HepG2 (cell line): ENCODE measurements around the gene STUB1. TPM values are rescaled to one million over a fixed set of nuclear protein-coding genes. Genes with fewer than 3 reads are reported as not detected.

ENCODE experiments used
- AKNA ChIP-seq: sonication (generic); formaldehyde crosslinking; IDR thresholded peaks from 2 replicates; pipeline ENCODE4 v1.4.0; 2020; ENCODE audit warnings: missing genetic modification reagents, borderline replicate concordance
- DR1 ChIP-seq: sonication (generic); formaldehyde crosslinking; IDR thresholded peaks from 2 replicates; pipeline ENCODE4 v1.8.0; 2021; ENCODE audit warnings: mild to moderate bottlenecking, missing genetic modification reagents, inconsistent platforms
- KLF16 ChIP-seq, 2 experiments: sonication (generic) in 1 of 2; formaldehyde crosslinking in 1 of 2; IDR thresholded peaks; 2 replicates each; pipeline versions ENCODE4 v1.6.1 to v1.8.0; 2016 to 2023; ENCODE audit warnings: missing genetic modification reagents in 2 of 2, missing compliant biosample characterization in 1 of 2
- MEIS2 ChIP-seq: sonication (generic); formaldehyde crosslinking; IDR thresholded peaks from 2 replicates; pipeline ENCODE4 v1.9.0; 2021; ENCODE audit warnings: mild to moderate bottlenecking, missing genetic modification reagents
- NBN ChIP-seq: fragments of 450-650 bp; conservative IDR thresholded peaks from 2 replicates; pipeline ENCODE4 v1.6.1; 2017
- NCOA2 ChIP-seq: sonication (generic); formaldehyde crosslinking; IDR thresholded peaks from 2 replicates; pipeline ENCODE4 v1.8.0; 2022; ENCODE audit warnings: inconsistent platforms
- POLR2AphosphoS2 ChIP-seq: IDR thresholded peaks from 2 replicates; pipeline ENCODE4 v1.6.1; 2011; ENCODE audit warnings: low read depth, low read length, improper control_type of control experiment
- RBFOX2 ChIP-seq: fragments of 200-400 bp; formaldehyde crosslinking; IDR thresholded peaks from 2 replicates; pipeline ENCODE4 v1.6.1; 2017; ENCODE audit warnings: low read depth, mild to moderate bottlenecking, low read length
- SMYD3 ChIP-seq: sonication (generic); formaldehyde crosslinking; IDR thresholded peaks from 2 replicates; pipeline ENCODE4 v1.8.1; 2023; ENCODE audit warnings: mild to moderate bottlenecking, missing genetic modification reagents
- SPEN ChIP-seq: sonication (generic); formaldehyde crosslinking; IDR thresholded peaks from 2 replicates; pipeline ENCODE4 v1.5.1; 2020; ENCODE audit warnings: low read depth, mild to moderate bottlenecking, missing genetic modification reagents
- STAT5B ChIP-seq: sonication (generic); formaldehyde crosslinking; IDR thresholded peaks from 2 replicates; pipeline ENCODE4 v1.4.0; 2020; ENCODE audit warnings: missing genetic modification reagents
- TEAD2 ChIP-seq: sonication (generic); formaldehyde crosslinking; IDR thresholded peaks from 2 replicates; pipeline ENCODE4 v1.9.0; 2021; ENCODE audit warnings: missing genetic modification reagents
- TRAFD1 ChIP-seq: sonication (generic); formaldehyde crosslinking; IDR thresholded peaks from 2 replicates; pipeline ENCODE4 v1.5.1; 2020; ENCODE audit warnings: missing genetic modification reagents, mild to moderate bottlenecking, borderline replicate concordance
- U2AF2 ChIP-seq: fragments of 200-400 bp; formaldehyde crosslinking; IDR thresholded peaks from 2 replicates; pipeline ENCODE4 v1.6.1; 2017; ENCODE audit warnings: low read depth, mild to moderate bottlenecking, low read length
- ZNF20 ChIP-seq: sonication (generic); formaldehyde crosslinking; IDR thresholded peaks from 2 replicates; pipeline ENCODE4 v1.4.0; 2020; ENCODE audit warnings: mild to moderate bottlenecking, moderate library complexity, missing genetic modification reagents
- ZNF513 ChIP-seq: sonication (generic); formaldehyde crosslinking; conservative IDR thresholded peaks from 2 replicates; pipeline ENCODE4 v1.5.0; 2020; ENCODE audit warnings: missing genetic modification reagents
- ZNF577 ChIP-seq: sonication (generic); formaldehyde crosslinking; IDR thresholded peaks from 2 replicates; pipeline ENCODE4 v1.4.0; 2020; ENCODE audit warnings: mild to moderate bottlenecking, low read depth, missing genetic modification reagents, borderline replicate concordance
- ZNF672 ChIP-seq: sonication (generic); formaldehyde crosslinking; IDR thresholded peaks from 2 replicates; pipeline ENCODE4 v1.8.1; 2022; ENCODE audit warnings: missing genetic modification reagents
- ZNF766 ChIP-seq: sonication (generic); formaldehyde crosslinking; IDR thresholded peaks from 2 replicates; pipeline ENCODE4 v1.5.0; 2020; ENCODE audit warnings: missing genetic modification reagents, borderline replicate concordance
- ZNF772 ChIP-seq: sonication (generic); formaldehyde crosslinking; IDR thresholded peaks from 2 replicates; pipeline ENCODE4 v1.5.0; 2020; ENCODE audit warnings: mild to moderate bottlenecking, missing genetic modification reagents
- ZSCAN9 ChIP-seq: IDR thresholded peaks from 2 replicates; pipeline ENCODE4 v1.6.1; 2016; ENCODE audit warnings: borderline replicate concordance
- polyA plus RNA-seq, 8 experiments: library from polyadenylated mRNA; depleted of rRNA in 3 of 8; stranded (reverse) in 7 of 8; unstranded in 1 of 8; fragments of >200 nt; fragmentation: Illumina TruSeq in 4 of 8; extraction: Trizol in 4 of 8; gene quantifications; 2 replicates each; pipeline versions ENCODE4 v1.2.1 to v1.2.3, GENCODE V29; 2011 to 2016; ENCODE audit warnings: low read depth in 4 of 8, missing spikeins in 1 of 8, mixed read lengths in 1 of 8; ENCODE audit not compliant: insufficient read depth in 1 of 8
- total RNA-seq, 5 experiments: library from RNA; depleted of rRNA; stranded (reverse); fragments of >200 nt; fragmentation: Illumina TruSeq; extraction: Trizol; gene quantifications; 2 replicates each; pipeline ENCODE4 v1.2.3, GENCODE V29; 2016; ENCODE audit warnings: low read depth in 1 of 5

STUB1 gene
- total and polyA plus RNA-seq, 2 of the 13 experiments (the other 11 are each of a cell fraction or from before 2014, with no cell fraction given): 52.9 to 78.2 TPM

- no peak for TF ChIP-seq ZNF513 (CRISPR knock-in tag)
- no peak for TF ChIP-seq ZNF20
- 0 out of 2 replicates have a peak, but pooled peaks have one; percentile 35 for TF ChIP-seq AKNA (CRISPR knock-in tag)
- no peak for TF ChIP-seq TRAFD1
- TF ChIP-seq ZNF766 (CRISPR knock-in tag): no peak
- TF ChIP-seq DR1 (CRISPR knock-in tag): peak; percentile 71; the same call in 1 of the 2 replicates
- peak; percentile 48; the same call in 1 of the 2 replicates for TF ChIP-seq STAT5B (CRISPR knock-in tag)
- TF ChIP-seq ZNF772 (CRISPR knock-in tag): peak; percentile 92; the same call in 1 of the 2 replicates
- peak; percentile 98 for TF ChIP-seq SPEN (CRISPR knock-in tag)
- TF ChIP-seq ZNF672: peak; percentile 76; the same call in 1 of the 2 replicates
- 0 out of 2 replicates have a peak, but pooled peaks have one; percentile 87 for TF ChIP-seq SMYD3 (CRISPR knock-in tag)
- 0 out of 2 replicates have a peak, but pooled peaks have one; percentile 48 for TF ChIP-seq NCOA2 (CRISPR knock-in tag)
- TF ChIP-seq POLR2AphosphoS2: no peak; the same call in 1 of the 2 replicates
- TF ChIP-seq TEAD2: peak; percentile 81; the same call in 1 of the 2 replicates
- no peak for TF ChIP-seq MEIS2 (CRISPR knock-in tag)
- peak; percentile 96 for TF ChIP-seq RBFOX2
- no peak for TF ChIP-seq NBN
- no peak for TF ChIP-seq ZNF577 (CRISPR knock-in tag)
- TF ChIP-seq KLF16 (CRISPR knock-in tag; IDR thresholded peaks at IDR 0.05): peak; percentile 78 to 83; a peak in 2 of 4 replicates
- no peak for TF ChIP-seq ZSCAN9 (CRISPR knock-in tag)
- no peak for TF ChIP-seq U2AF2
Measured at GRCh38 chr16:648781-649589, 31.2 kb upstream of the STUB1 start, which contains the start of gene WDR90 (continued).
